Activated naive CD8-positive, alpha-beta T cell (primary cell): ENCODE results near the gene CHRNE.
"Not testable (repeated sequence)": the region's sequence is repeated elsewhere in the genome, so short reads cannot be mapped to it uniquely, and the experiment has no call there.

ENCODE experiments used
- H3K27ac Mint-ChIP-seq: one replicate; pipeline ENCODE4 v1.8.0; 2021; ENCODE audit warnings: mixed read lengths
- H3K27me3 Mint-ChIP-seq: one replicate; pipeline ENCODE4 v1.8.0; 2021; ENCODE audit warnings: mixed read lengths
- H3K36me3 Mint-ChIP-seq: one replicate; pipeline ENCODE4 v1.8.0; 2021; ENCODE audit warnings: mixed read lengths
- H3K4me1 Mint-ChIP-seq: one replicate; pipeline ENCODE4 v1.8.0; 2021; ENCODE audit warnings: low read depth, mixed read lengths
- H3K4me3 Mint-ChIP-seq: one replicate; pipeline ENCODE4 v1.8.0; 2021; ENCODE audit warnings: mild to moderate bottlenecking, mixed read lengths
- H3K9me3 Mint-ChIP-seq: one replicate; pipeline ENCODE4 v1.8.0; 2021; ENCODE audit warnings: low read depth, mixed read lengths

The CHRNE gene

GRCh38 chr17:4933646-4934045, 30.7 kb upstream of the CHRNE start:
- H3K27me3 Mint-ChIP-seq, result no peaks in the 10 kb centered on the region

GRCh38 chr17:4932756-4933155, 29.9 kb upstream of the CHRNE start:
- H3K9me3 Mint-ChIP-seq, result no peaks in the 10 kb centered on the region
- peaks cover 22% of the 10 kb centered on the region for H3K4me1 Mint-ChIP-seq
- H3K36me3 Mint-ChIP-seq, result no peaks in the 10 kb centered on the region
- H3K27ac Mint-ChIP-seq, result no peak overlapping the region
- no peak overlapping the region for H3K4me3 Mint-ChIP-seq
- no peaks in the 10 kb centered on the region for H3K27me3 Mint-ChIP-seq

More at GRCh38 chr17:4933646-4934045, 30.7 kb upstream of the CHRNE start:
- Mint-ChIP-seq H3K9me3 (no peaks in the 10 kb centered on the region), H3K27ac (peak overlapping the region; percentile 34), H3K4me3 (peak overlapping the region; percentile 38), H3K4me1 (peaks cover 28% of the 10 kb centered on the region), H3K36me3 (no peaks in the 10 kb centered on the region)

GRCh38 chr17:4931963-4932362, 29.1 kb upstream of the CHRNE start, which contains the start of gene GP1BA:
TSS of gene GP1BA (plus strand) at chr17:4932277. CDS start at chr17:4932605, 328 bp downstream.
- H3K4me3 Mint-ChIP-seq, result no peak within 1 kb of the TSS
- no peak within 1 kb of the TSS for H3K27ac Mint-ChIP-seq
- no peaks in the 10 kb centered on the region for H3K9me3 Mint-ChIP-seq
- H3K36me3 Mint-ChIP-seq, result peaks cover 3% of the 10 kb centered on the region
- peaks cover 19% of the 10 kb centered on the region for H3K4me1 Mint-ChIP-seq
- H3K27me3 Mint-ChIP-seq, result no peaks in the 10 kb centered on the region

- H3K27ac Mint-ChIP-seq, result no peak overlapping the region
- H3K9me3 Mint-ChIP-seq, result no peaks in the 10 kb centered on the region
- H3K36me3 Mint-ChIP-seq, result peaks cover 3% of the 10 kb centered on the region
- peaks cover 5% of the 10 kb centered on the region for H3K4me1 Mint-ChIP-seq
- no peak overlapping the region for H3K4me3 Mint-ChIP-seq
- H3K27me3 Mint-ChIP-seq, result no peaks in the 10 kb centered on the region
Measured at GRCh38 chr17:4928881-4929280, 26.0 kb upstream of the CHRNE start.

- not testable (repeated sequence) for H3K27ac Mint-ChIP-seq, H3K36me3 Mint-ChIP-seq, H3K4me1 Mint-ChIP-seq, H3K9me3 Mint-ChIP-seq, H3K27me3 Mint-ChIP-seq, H3K4me3 Mint-ChIP-seq
Measured at GRCh38 chr17:4926577-4927335, 23.9 kb upstream of the CHRNE start.

- no peaks in the 10 kb centered on the region for H3K27me3 Mint-ChIP-seq
- H3K36me3 Mint-ChIP-seq, result no peaks in the 10 kb centered on the region
- H3K9me3 Mint-ChIP-seq, result no peaks in the 10 kb centered on the region
- peaks cover 2% of the 10 kb centered on the region for H3K4me1 Mint-ChIP-seq
- H3K4me3 Mint-ChIP-seq, result no peak overlapping the region
- H3K27ac Mint-ChIP-seq, result no peak overlapping the region
Measured at GRCh38 chr17:4921320-4921719, 18.4 kb upstream of the CHRNE start.

GRCh38 chr17:4920351-4921048, 17.6 kb upstream of the CHRNE start:
- Mint-ChIP-seq H3K4me1 (peaks cover 2% of the 10 kb centered on the region), H3K27ac (no peak overlapping the region), H3K4me3 (no peak overlapping the region), H3K27me3 (no peaks in the 10 kb centered on the region), H3K36me3 (no peaks in the 10 kb centered on the region), H3K9me3 (no peaks in the 10 kb centered on the region)

GRCh38 chr17:4919511-4920047, 16.7 kb upstream of the CHRNE start:
- no peak overlapping the region for H3K4me3 Mint-ChIP-seq
- no peaks in the 10 kb centered on the region for H3K36me3 Mint-ChIP-seq
- no peak overlapping the region for H3K27ac Mint-ChIP-seq
- H3K27me3 Mint-ChIP-seq, result no peaks in the 10 kb centered on the region
- peaks cover 2% of the 10 kb centered on the region for H3K4me1 Mint-ChIP-seq
- H3K9me3 Mint-ChIP-seq, result no peaks in the 10 kb centered on the region

- H3K36me3 Mint-ChIP-seq, H3K4me1 Mint-ChIP-seq, H3K4me3 Mint-ChIP-seq, H3K9me3 Mint-ChIP-seq, H3K27ac Mint-ChIP-seq, H3K27me3 Mint-ChIP-seq: not testable (repeated sequence)
Measured at GRCh38 chr17:4914551-4914950, 11.7 kb upstream of the CHRNE start.

GRCh38 chr17:4913994-4914393, 11.1 kb upstream of the CHRNE start:
- no peaks in the 10 kb centered on the region for H3K36me3 Mint-ChIP-seq
- H3K27ac Mint-ChIP-seq, result no peak overlapping the region
- H3K27me3 Mint-ChIP-seq, result no peaks in the 10 kb centered on the region
- H3K4me3 Mint-ChIP-seq, result no peak overlapping the region
- no peaks in the 10 kb centered on the region for H3K9me3 Mint-ChIP-seq
- peaks cover 2% of the 10 kb centered on the region for H3K4me1 Mint-ChIP-seq

GRCh38 chr17:4908711-4909496, 6.0 kb upstream of the CHRNE start:
- Mint-ChIP-seq H3K36me3 (no peaks in the 10 kb centered on the region), H3K4me1 (peaks cover 5% of the 10 kb centered on the region), H3K4me3 (no peak overlapping the region), H3K27me3 (no peaks in the 10 kb centered on the region), H3K9me3 (no peaks in the 10 kb centered on the region), H3K27ac (no peak overlapping the region)

GRCh38 chr17:4908301-4908700, 5.4 kb upstream of the CHRNE start:
- Mint-ChIP-seq H3K9me3 (no peaks in the 10 kb centered on the region), H3K27ac (no peak overlapping the region), H3K27me3 (no peaks in the 10 kb centered on the region)

GRCh38 chr17:4906642-4907041, 3.7 kb upstream of the CHRNE start:
- not testable (repeated sequence) for H3K27me3 Mint-ChIP-seq, H3K9me3 Mint-ChIP-seq, H3K4me3 Mint-ChIP-seq, H3K27ac Mint-ChIP-seq, H3K36me3 Mint-ChIP-seq
- H3K4me1 Mint-ChIP-seq, result peaks cover 22% of the 10 kb centered on the region

More at GRCh38 chr17:4908301-4908700, 5.4 kb upstream of the CHRNE start:
- Mint-ChIP-seq H3K4me3 (no peak overlapping the region), H3K4me1 (peaks cover 9% of the 10 kb centered on the region), H3K36me3 (no peaks in the 10 kb centered on the region)

GRCh38 chr17:4902540-4902939, 358 bp downstream of the CHRNE start:
- no peaks in the 10 kb centered on the region for H3K36me3 Mint-ChIP-seq
- H3K4me3 Mint-ChIP-seq, result peak overlapping the region; percentile 46
- no peaks in the 10 kb centered on the region for H3K9me3 Mint-ChIP-seq
- H3K27ac Mint-ChIP-seq, result peak overlapping the region; percentile 24
- H3K4me1 Mint-ChIP-seq, result peaks cover 36% of the 10 kb centered on the region
- no peaks in the 10 kb centered on the region for H3K27me3 Mint-ChIP-seq
